GM19023 (cell line): ENCODE results near the gene U2AF1L4.

Source experiments
- ATAC-seq: cut with Tn5 transposase; IDR thresholded peaks from one replicate; pipeline ENCODE4 v1.9.1; 2021; ENCODE audit warnings: mild to moderate bottlenecking, moderate library complexity; ENCODE audit not compliant: unreplicated experiment

The U2AF1L4 gene

GRCh38 chr19:35742121-35742724 lies 3.0 kb downstream of the U2AF1L4 start, which contains the start of gene IGFLR1:
TSS of gene IGFLR1 (minus strand) at chr19:35742452. CDS start at chr19:35741180, 1,272 bp downstream.
- ATAC-seq = no peak

GRCh38 chr19:35741203-35741515 lies 4.1 kb downstream of the U2AF1L4 start:
- ATAC-seq = no peak

GRCh38 chr19:35740423-35741202 lies 4.6 kb downstream of the U2AF1L4 start:
- ATAC-seq = peak; percentile 63

GRCh38 chr19:35740108-35740422 lies 5.2 kb downstream of the U2AF1L4 start:
- peak; percentile 7 for ATAC-seq

- no peak for ATAC-seq
Observed at GRCh38 chr19:35739275-35740107, 5.7 kb downstream of the U2AF1L4 start.

GRCh38 chr19:35738887-35739229 lies 6.4 kb downstream of the U2AF1L4 start:
- ATAC-seq = no peak

GRCh38 chr19:35738021-35738886 lies 7.0 kb downstream of the U2AF1L4 start:
- ATAC-seq = no peak

GRCh38 chr19:35736913-35737886 lies 8.0 kb downstream of the U2AF1L4 start:
- ATAC-seq = no peak

- no peak for ATAC-seq
Observed at GRCh38 chr19:35734889-35735288, 10.3 kb downstream of the U2AF1L4 start.

- ATAC-seq = no peak
Observed at GRCh38 chr19:35734273-35734672, 10.9 kb downstream of the U2AF1L4 start.

GRCh38 chr19:35733180-35734125 lies 11.8 kb downstream of the U2AF1L4 start:
- no peak for ATAC-seq

- ATAC-seq = no peak
Observed at GRCh38 chr19:35732540-35733179, 12.6 kb downstream of the U2AF1L4 start.

GRCh38 chr19:35731779-35732405 lies 13.3 kb downstream of the U2AF1L4 start:
- no peak for ATAC-seq

GRCh38 chr19:35731353-35731752 lies 13.9 kb downstream of the U2AF1L4 start:
- no peak for ATAC-seq

- no peak for ATAC-seq
Observed at GRCh38 chr19:35730326-35730725, 14.9 kb downstream of the U2AF1L4 start.

- ATAC-seq = no peak
Observed at GRCh38 chr19:35729763-35730162, 15.5 kb downstream of the U2AF1L4 start.

- no peak for ATAC-seq
Observed at GRCh38 chr19:35729021-35729420, 16.2 kb downstream of the U2AF1L4 start.
